Measurements from ENCODE around the gene RASGRP4. TPM values are rescaled to one million over a fixed set of nuclear protein-coding genes. Genes with fewer than 3 reads are reported as not detected.
A peak's percentile ranks its signal among the peaks of the same experiment; 100 is the strongest.

The RASGRP4 gene
- total RNA-seq, 1 experiment from 2014 or later, result not detected

DNA sequence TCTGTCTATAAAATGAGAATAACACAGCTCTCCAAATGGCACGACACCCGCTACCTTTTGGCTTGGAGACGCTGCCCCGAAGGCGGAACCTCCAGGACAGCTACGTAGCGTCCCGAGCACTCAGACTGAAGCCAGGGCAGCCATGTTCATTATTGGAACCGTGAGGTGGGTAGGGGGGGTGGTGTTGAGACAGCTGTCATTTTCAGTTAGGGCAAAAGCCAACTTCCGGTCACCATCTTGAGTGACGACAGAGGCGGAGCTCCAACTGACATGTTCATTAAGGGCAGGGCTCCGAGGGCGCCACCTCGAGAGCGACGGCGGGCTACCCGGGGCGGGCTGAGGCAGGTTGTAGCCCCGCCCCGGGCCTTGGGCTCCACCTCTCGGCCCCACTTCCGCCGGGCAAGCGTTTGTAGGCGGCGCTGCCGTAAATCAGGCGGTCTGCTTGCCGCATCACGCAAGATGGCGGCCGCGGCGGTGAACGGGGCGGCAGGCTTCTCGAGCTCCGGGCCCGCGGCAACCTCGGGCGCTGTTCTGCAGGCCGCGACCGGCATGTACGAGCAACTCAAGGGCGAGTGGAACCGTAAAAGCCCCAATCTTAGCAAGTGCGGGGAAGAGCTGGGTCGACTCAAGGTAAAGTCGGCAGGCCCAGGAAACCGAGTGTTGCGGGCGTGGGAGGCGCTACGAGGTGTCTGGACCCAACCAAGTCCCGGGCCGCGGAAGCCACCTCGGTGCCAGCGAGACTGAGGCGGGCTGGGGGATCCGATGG, 51.5 kb downstream of the RASGRP4 start, which contains the start of gene PSMD8:
Gene PSMD8 (plus strand): TSS at position 240 of the 766 bp plus-strand sequence. CDS start 31 bp downstream, at position 271.
- Histone ChIP-seq H3K4me2 (ENCODE audit: low read length) (peak within 1 kb of the TSS; percentile 98), H3K9me2 (replicated peaks; ENCODE audit: low read length) (no peaks in the 10 kb centered on the region), H3K4me3 (ENCODE audit: low read length) (peak within 1 kb of the TSS; percentile 84), H4K20me1 (ENCODE audit: low read length) (peaks cover 16% of the 10 kb centered on the region; the same call in 1 of the 2 replicates), H3K27me3 (ENCODE audit: low read length) (no peaks in the 10 kb centered on the region), H3K4me1 (ENCODE audit: insufficient read depth, low read length) (peaks cover 15% of the 10 kb centered on the region), H3K79me2 (ENCODE audit: low read length) (peaks cover 36% of the 10 kb centered on the region), H2AFZ (ENCODE audit: low read length) (peak within 1 kb of the TSS; percentile 93), H3K27ac (ENCODE audit: low read length) (peak within 1 kb of the TSS; percentile 64), H3F3A (ENCODE audit: low read length, unreplicated experiment) (no peaks in the 10 kb centered on the region), H3K36me3 (ENCODE audit: low read depth, low read length) (peaks cover 8% of the 10 kb centered on the region; the same call in 1 of the 2 replicates), H3K9me3 (ENCODE audit: low read length) (no peaks in the 10 kb centered on the region), H3K9ac (ENCODE audit: low read length) (peak within 1 kb of the TSS; percentile 97)
- ATAC-seq (peak; percentile 97), DNase-seq (peak; percentile 96)
- TF ChIP-seq EZH2 (IDR thresholded peaks at IDR 0.05; ENCODE audit: low read length, unreplicated experiment) (no peak), EZH2phosphoT487 (IDR thresholded peaks at IDR 0.05; ENCODE audit: borderline replicate concordance, low read length) (no peak)
- TF ChIP-seq, protein P1, sequence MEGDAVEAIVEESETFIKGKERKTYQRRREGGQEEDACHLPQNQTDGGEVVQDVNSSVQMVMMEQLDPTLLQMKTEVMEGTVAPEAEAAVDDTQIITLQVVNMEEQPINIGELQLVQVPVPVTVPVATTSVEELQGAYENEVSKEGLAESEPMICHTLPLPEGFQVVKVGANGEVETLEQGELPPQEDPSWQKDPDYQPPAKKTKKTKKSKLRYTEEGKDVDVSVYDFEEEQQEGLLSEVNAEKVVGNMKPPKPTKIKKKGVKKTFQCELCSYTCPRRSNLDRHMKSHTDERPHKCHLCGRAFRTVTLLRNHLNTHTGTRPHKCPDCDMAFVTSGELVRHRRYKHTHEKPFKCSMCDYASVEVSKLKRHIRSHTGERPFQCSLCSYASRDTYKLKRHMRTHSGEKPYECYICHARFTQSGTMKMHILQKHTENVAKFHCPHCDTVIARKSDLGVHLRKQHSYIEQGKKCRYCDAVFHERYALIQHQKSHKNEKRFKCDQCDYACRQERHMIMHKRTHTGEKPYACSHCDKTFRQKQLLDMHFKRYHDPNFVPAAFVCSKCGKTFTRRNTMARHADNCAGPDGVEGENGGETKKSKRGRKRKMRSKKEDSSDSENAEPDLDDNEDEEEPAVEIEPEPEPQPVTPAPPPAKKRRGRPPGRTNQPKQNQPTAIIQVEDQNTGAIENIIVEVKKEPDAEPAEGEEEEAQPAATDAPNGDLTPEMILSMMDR (conservative IDR thresholded peaks at IDR 0.05; ENCODE audit: low read depth, low read length), result peak; percentile 27; the same call in 1 of the 2 replicates
- no TSS peak for BruUV-seq (replicated peaks)
- ChIA-PET POLR2A (ENCODE audit: unreplicated experiment) (interaction anchor here (0.6 to 1.7 kb wide), 9 partner anchors 13 to 253 kb away, joined by 3 to 17 read pairs (median 4); partner anchors contain the start of genes FAM98C and GGN), CTCF (interaction anchor here (0.6 to 1.0 kb wide), 4 partner anchors 9 to 138 kb away, joined by 3 to 9 read pairs (median 5); partner anchors contain the start of genes GGN and SPRED3)
- intact Hi-C loops (cut with micrococcal nuclease), result loop anchor here (1.0 kb wide), 2 partner anchors 14 to 39 kb away; partner anchors contain the start of genes CATSPERG, GGN and SPRED3

DNA sequence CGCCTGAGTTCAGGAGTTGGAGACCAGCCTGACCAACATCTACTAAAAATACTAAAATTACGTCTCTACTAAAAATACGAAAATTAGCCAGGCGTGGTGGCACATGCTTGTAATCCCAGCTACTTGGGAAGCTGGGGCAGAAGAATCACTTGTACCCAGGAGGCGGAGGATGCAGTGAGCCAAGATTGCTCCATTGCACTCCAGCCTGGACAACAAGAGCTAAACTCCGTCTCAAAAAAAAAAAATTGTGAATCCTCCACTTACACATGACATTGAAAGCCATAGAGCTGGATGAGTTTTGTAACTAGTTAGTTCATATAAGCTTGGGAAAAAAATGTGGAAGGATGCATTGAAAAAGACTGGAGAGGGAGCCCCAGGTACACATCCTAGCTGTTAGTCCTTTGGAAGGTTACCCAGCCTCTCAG, 52.1 kb downstream of the RASGRP4 start:
- TF ChIP-seq EZH2 (IDR thresholded peaks at IDR 0.05; ENCODE audit: low read length, unreplicated experiment) (no peak), EZH2phosphoT487 (IDR thresholded peaks at IDR 0.05; ENCODE audit: borderline replicate concordance, low read length) (no peak)
- TF ChIP-seq, protein P1 (conservative IDR thresholded peaks at IDR 0.05; ENCODE audit: low read depth, low read length), result no peak
- Histone ChIP-seq H3K9me3 (ENCODE audit: low read length) (no peaks in the 10 kb centered on the region), H3K27me3 (ENCODE audit: low read length) (no peaks in the 10 kb centered on the region), H2AFZ (ENCODE audit: low read length) (peak overlapping the region; percentile 93), H3K79me2 (ENCODE audit: low read length) (peaks cover 33% of the 10 kb centered on the region), H3K9ac (ENCODE audit: low read length) (peak overlapping the region; percentile 56), H3K27ac (ENCODE audit: low read length) (0 out of 2 replicates have a peak overlapping the region, but pooled peaks have one; percentile 21), H4K20me1 (ENCODE audit: low read length) (peaks cover 14% of the 10 kb centered on the region; the same call in 1 of the 2 replicates), H3K4me2 (ENCODE audit: low read length) (peak overlapping the region; percentile 90), H3K4me3 (ENCODE audit: low read length) (peak overlapping the region; percentile 84), H3F3A (ENCODE audit: low read length, unreplicated experiment) (no peaks in the 10 kb centered on the region), H3K36me3 (ENCODE audit: low read depth, low read length) (peaks cover 2% of the 10 kb centered on the region; the same call in 1 of the 2 replicates), H3K4me1 (ENCODE audit: insufficient read depth, low read length) (peaks cover 15% of the 10 kb centered on the region), H3K9me2 (replicated peaks; ENCODE audit: low read length) (no peaks in the 10 kb centered on the region)
- POLR2A ChIA-PET (ENCODE audit: unreplicated experiment), result interaction anchor here (0.6 to 1.7 kb wide), 8 partner anchors 13 to 254 kb away, joined by 3 to 17 read pairs (median 4); partner anchors contain the start of genes FAM98C and GGN
- CTCF ChIA-PET, result interaction anchor here (0.6 to 1.0 kb wide), 4 partner anchors 9 to 137 kb away, joined by 3 to 9 read pairs (median 5); partner anchors contain the start of genes GGN and SPRED3
- BruUV-seq (replicated peaks), result TSS peak; percentile 86
- ATAC-seq, result no peak
- intact Hi-C loops (cut with micrococcal nuclease), result loop anchor here (1.0 kb wide), 1 partner anchor 39 kb away; the partner anchor contains the start of gene CATSPERG
- no peak for DNase-seq

Measured in PC-3 (cell line).